Measurements from ENCODE around the gene HES6.

HES6 gene

DNA sequence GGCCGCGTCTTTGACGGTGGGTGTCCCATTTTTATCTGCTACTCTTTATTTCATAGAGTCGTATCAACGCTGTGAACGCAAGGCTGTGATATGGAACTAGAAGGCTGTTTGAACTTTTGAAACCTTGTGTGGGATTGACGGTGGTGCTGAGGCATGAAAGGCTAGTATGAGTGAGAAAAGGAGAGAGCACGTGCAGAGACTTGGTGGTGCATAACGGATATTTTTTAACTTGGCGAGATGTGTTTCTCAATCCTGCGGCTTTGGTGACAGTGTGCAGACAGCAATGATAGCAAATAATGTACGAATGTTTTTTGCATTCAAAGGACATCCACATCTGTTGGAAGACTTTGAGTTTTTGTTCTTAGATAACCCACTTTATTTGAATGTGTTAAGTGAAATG lies 6.2 kb downstream of the HES6 start:
- DNase-seq (ENCODE audit: low read depth): no peak

DNA sequence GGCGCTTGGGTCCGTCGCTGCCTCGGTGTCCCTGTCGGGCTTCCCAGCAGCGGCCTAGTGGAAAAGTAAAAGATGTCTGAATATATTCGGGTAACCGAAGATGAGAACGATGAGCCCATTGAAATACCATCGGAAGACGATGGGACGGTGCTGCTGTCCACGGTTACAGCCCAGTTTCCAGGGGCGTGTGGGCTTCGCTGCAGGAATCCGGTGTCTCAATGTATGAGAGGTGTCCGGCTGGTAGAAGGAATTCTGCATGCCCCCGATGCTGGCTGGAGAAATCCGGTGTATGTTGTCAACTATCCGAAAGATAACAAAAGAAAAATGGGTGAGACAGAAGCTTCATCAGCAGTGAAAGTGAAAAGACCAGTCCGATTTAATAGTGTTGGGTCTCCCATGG lies 8.0 kb downstream of the HES6 start:
- no peak for DNase-seq (ENCODE audit: low read depth)

GRCh38 chr2:238231251-238231793 lies 8.5 kb downstream of the HES6 start:
- peak; percentile 61 for DNase-seq (ENCODE audit: low read depth)

DNA sequence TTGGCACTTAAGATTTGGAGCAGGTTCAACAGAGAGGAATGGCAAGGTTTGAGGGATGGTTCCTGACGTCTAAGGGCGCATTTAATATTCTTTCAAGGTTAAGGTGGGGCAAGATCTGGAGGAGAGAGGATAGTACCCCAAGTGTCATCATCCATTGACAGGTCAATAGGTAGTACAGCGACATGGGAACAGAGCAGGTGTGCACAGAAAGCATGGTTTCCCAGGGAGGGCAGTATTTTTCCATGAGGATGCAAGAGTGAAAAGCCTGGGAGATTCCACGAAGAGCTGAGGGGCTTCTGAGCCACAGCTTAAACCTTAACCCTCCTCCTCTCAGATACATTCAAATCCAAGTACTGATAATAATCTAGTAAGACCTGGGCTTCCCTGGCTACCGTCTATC lies 9.1 kb downstream of the HES6 start:
- no peak for DNase-seq (ENCODE audit: low read depth)

DNA sequence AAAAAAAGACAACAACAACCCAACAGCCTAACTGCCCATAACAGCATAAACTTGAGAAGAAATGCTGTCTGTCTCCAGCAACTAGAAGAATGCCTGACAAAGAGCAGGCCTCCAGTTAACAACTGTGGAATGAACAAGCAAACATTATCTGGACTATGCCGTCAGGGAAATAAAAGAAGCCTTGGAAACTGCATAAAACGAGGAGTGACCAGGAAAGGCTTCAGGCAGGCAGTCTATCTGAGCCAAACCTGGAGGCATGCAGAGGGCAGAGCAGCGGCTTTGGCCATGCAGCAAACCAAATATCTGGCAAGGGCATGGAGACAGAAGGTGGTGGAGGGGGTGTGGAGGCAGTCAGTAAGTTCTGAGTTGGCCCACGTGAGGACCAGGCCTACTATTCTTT lies 11.1 kb downstream of the HES6 start:
- no peak for DNase-seq (ENCODE audit: low read depth)

GRCh38 chr2:238227587-238228032 lies 12.2 kb downstream of the HES6 start:
- DNase-seq (ENCODE audit: low read depth): no peak

DNA sequence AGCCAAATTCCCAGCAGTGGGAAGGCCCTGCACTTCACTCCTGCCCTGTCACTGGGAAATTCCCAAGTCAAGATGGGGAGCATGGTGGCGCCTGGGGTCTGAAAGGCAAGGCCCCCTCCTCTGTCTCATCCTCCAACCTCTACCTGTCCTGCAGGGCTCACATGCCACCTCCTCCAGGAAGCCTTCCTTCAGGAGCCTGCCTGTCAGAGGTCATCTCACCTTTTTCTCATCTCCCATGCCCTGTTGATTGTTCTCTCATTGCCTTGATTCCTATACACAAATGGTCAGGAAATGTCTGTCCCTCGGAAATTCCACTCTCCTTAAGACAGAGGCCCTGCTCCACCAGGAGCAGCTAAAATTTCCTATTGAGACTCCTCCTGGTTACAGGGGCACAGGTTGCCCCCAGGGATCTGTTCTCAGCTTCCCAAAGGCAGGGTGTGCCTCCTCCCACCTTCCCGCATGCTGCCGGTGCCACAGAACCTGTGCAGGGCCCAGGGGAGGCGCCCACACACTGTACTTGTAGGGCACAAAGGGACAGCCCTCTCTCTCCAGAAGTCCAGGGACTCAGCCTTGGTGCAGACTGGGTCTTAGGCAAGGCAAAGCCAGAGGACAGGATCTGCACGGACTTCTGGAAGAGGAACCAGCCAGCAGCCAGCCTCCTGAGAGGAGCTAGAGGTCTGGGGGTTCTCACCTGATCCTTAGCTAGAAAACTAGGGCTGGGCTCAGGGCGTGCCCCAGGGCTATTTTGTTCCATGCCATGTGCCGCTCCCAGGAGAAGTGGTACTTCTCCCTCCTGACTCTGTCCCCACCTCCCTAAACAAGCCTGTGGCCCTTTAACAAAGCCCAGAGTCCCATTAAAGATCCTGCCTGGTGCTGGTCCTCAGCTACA lies 12.9 kb downstream of the HES6 start:
- DNase-seq (ENCODE audit: low read depth): no peak

GRCh38 chr2:238225911-238226697 lies 13.7 kb downstream of the HES6 start:
- DNase-seq (ENCODE audit: low read depth): no peak

DNA sequence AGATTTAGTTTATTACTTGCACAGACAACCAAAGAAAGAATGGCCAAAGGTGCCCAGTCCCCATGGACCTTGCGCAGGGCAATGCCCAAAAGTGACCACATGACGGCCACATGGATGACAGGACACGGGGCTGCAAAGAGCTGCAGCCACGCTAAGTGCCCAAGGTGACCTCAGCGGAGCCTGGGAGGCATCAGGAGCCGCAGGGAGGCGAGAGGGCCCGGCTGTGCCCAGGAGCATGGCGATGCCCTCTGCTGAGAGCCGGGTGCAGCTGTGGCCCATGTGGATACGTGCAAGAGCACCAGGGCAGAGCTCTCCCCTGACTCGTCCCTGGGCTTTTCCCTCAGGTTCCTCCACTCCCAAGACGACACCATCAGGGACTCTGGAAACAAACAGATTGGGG lies 14.7 kb downstream of the HES6 start:
- no peak for DNase-seq (ENCODE audit: low read depth)

GRCh38 chr2:238224356-238225035 lies 15.3 kb downstream of the HES6 start:
- no peak for DNase-seq (ENCODE audit: low read depth)

GRCh38 chr2:238220892-238221521 lies 18.8 kb downstream of the HES6 start:
- DNase-seq (ENCODE audit: low read depth): no peak

DNA sequence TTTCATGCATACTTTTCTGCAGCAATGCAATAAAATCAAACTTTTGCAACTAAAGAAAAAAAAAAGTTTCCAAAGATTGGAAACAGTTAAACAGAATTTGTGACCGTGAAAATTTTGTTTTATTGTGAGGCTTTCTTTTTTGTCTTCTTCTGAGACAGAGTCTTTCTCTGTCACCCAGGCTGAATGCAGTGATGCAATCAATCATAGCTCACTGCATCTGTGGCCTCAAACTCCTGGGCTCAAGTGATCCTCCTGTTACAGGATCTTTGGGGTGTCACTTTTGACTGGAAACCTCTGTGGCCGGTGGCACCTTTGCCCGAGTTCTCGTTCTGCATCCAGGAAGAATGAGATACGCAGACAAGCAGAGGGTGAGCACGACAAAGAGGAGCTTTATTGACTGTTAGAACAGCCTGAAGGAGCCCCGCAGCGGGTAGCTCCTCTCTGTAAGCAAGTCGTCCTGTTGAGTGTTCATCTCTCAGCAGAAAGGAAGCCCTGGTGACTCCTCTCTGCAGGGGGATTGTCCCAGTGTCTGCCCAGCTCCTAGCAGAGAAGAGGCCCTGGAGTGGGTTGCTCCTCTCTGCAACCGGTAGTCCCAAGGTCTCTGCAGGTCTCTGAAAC lies 19.5 kb downstream of the HES6 start:
- DNase-seq (ENCODE audit: low read depth): no peak

DNA sequence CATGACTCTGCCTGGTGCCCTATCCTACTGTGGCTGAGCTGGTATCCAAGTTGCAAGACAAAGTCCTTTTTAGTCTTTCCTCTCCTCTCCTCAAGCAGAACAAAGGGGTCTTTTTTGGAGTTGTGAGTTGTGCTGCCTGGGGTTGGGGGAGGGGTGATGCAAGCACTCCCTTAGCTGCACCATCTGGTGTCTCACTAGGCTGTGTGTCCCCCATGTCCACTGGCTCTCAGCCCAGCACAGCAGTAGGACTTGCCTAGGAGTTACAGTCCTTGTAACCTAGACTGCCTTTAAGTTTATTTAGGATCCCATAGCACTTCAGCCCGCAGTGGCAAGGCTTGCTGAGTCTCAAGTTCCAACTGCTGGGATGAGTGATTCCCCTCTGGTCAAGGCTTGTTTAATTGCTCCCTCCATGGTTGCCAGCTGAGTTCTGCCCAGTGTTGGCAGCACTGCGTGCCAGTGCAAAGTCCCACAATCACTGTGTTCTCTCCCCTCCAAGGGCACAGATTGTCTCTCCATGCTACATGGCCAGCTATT lies 23.1 kb downstream of the HES6 start:
- no peak for DNase-seq (ENCODE audit: low read depth)

GRCh38 chr2:238207006-238207405 lies 32.8 kb downstream of the HES6 start:
- DNase-seq (ENCODE audit: low read depth): no peak

DNA sequence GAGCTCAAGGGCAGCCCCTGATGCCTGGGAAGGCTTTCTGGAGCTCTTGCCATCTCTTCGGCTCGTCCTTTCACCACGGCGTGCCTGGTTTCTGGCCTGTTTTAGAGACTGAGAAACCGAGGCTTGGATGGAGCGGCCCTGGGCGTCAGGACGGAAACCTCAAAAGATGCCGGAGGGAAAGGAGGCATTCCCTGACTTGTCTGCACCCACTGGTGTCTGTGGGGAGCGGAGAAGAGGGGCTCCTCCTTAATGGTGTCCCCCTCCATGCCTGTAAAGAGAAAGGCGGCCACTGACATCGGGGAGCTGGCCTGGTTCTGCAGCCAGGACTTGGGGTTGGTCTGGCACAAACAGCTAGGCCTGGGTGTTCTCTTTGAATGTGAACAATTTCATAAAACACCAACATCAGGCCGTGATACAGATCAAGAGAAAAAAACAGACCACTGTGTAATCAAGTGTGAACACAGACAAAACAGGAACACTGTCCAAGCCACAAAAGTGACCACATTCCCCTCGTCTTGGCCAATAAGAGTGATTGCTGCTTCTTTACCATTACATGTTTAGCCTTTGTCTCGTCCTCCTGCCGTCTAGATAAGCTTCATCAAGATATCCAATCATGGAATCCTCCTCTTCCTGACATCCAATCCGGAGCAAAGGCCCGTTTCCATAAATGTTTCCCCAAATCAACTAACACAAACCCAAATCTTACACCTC lies 35.7 kb downstream of the HES6 start:
- DNase-seq (ENCODE audit: low read depth): no peak

GRCh38 chr2:238203094-238203972 lies 36.5 kb downstream of the HES6 start, which contains the start of gene ILKAP:
Gene ILKAP (minus strand): TSS chr2:238203695. CDS start chr2:238203553, 142 bp downstream.
- peak; percentile 84 for DNase-seq (ENCODE audit: low read depth)

DNA sequence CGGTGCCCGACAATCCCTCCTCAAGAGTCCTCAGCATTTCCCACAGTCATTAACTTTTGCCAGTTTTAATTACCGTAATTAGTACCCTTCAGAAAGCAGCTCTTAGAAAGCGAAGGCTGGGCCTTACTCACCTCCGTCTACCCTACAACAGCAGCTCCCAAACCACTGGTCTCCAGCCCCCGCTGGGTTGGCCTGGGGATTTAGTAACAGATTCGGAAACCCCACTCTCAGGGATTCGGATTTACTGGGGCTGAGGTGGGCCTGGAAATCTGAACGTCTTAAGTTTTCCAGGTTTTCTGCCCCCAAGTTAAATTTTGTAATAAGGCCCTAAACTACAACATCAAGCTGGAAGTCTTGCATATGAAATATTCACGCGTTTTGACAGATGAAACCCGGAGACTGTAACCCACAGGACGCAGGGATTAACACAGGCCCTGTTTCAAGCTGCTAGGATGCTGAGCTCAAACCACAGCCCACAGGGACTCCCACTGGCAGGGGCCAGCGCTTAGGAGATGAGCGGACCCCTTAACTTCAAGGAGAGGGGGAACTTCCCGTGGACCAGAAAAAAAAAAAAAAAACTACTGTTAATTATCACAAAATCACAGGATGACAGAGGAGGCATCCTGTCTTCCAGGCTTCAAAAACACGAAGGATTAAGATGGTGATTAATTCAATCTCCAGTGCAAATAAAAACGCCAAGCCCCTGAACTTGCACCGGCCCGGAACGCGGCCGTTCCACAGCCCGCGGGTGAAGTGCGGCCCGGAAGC lies 37.3 kb downstream of the HES6 start:
- DNase-seq (ENCODE audit: low read depth): no peak

DNA sequence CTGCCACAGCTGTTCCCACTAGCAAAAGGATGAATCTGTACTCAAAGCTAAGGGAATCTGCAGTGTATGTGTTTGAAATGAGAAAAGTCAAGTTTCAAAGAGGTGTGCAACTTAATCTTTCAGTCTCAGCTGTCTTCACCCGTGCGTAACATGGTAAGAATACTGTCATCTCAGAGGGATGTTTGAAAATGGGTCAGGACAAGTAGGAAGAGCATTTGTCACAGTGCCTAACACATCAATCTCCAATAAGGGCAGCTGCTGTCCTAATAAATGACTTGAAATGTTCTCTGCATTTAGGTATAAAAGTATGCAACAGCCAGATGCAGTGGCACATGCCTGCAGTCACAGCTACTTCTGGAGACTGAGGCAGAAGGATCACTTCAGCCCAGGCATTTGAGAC lies 49.4 kb downstream of the HES6 start:
- DNase-seq (ENCODE audit: low read depth): no peak

Measured in T-helper 22 cell (primary cell).